ENCODE data around the gene ARF5.
A peak's percentile ranks its signal among the peaks of the same experiment; 100 is the strongest.

Gene ARF5

GRCh38 chr7:127620406-127621233, 32.4 kb downstream of the ARF5 start:
- TF ChIP-seq NFRKB (IDR thresholded peaks at IDR 0.05) = no peak
- TF ChIP-seq ELF4 (IDR thresholded peaks at IDR 0.05) = no peak
- TF ChIP-seq BHLHE40 (IDR thresholded peaks at IDR 0.05; ENCODE audit: borderline replicate concordance) = no peak
- TF ChIP-seq HDGF (IDR thresholded peaks at IDR 0.05; ENCODE audit: borderline replicate concordance) = no peak
- no peak for TF ChIP-seq TARDBP (IDR thresholded peaks at IDR 0.05)
- no peak for TF ChIP-seq ZNF384 (IDR thresholded peaks at IDR 0.05)
- no peak for TF ChIP-seq PKNOX1 (IDR thresholded peaks at IDR 0.05)
- TF ChIP-seq LEF1 (IDR thresholded peaks at IDR 0.05; ENCODE audit: borderline replicate concordance) = no peak
- TF ChIP-seq SP1 (IDR thresholded peaks at IDR 0.05) = no peak
- no peak for TF ChIP-seq FOXK2 (IDR thresholded peaks at IDR 0.05)
- no peak for TF ChIP-seq SUZ12 (IDR thresholded peaks at IDR 0.05)
- TF ChIP-seq L3MBTL2 (conservative IDR thresholded peaks at IDR 0.05) = no peak
- no peak for TF ChIP-seq CTBP1 (IDR thresholded peaks at IDR 0.05; ENCODE audit: borderline replicate concordance)
- no peak for TF ChIP-seq FOXM1 (IDR thresholded peaks at IDR 0.05; ENCODE audit: borderline replicate concordance)
- no peak for TF ChIP-seq FOXA1 (IDR thresholded peaks at IDR 0.05)
- TF ChIP-seq ARNT (IDR thresholded peaks at IDR 0.05) = no peak
- no peak for DNase-seq (ENCODE audit: extremely low spot score)
- ChIA-PET POLR2A (no interaction called here), CTCF (interaction anchor here (0.5 to 1.4 kb wide), 3 partner anchors 9 to 147 kb away, joined by 3 to 4 read pairs (median 4); no protein-coding TSS in a partner anchor)

GRCh38 chr7:127625331-127625730, 37.1 kb downstream of the ARF5 start:
- TF ChIP-seq FOXA1 (IDR thresholded peaks at IDR 0.05) = no peak
- no peak for TF ChIP-seq HDGF (IDR thresholded peaks at IDR 0.05; ENCODE audit: borderline replicate concordance)
- no peak for TF ChIP-seq BHLHE40 (IDR thresholded peaks at IDR 0.05; ENCODE audit: borderline replicate concordance)
- TF ChIP-seq ELF4 (IDR thresholded peaks at IDR 0.05) = no peak
- TF ChIP-seq PKNOX1 (IDR thresholded peaks at IDR 0.05) = no peak
- TF ChIP-seq L3MBTL2 (conservative IDR thresholded peaks at IDR 0.05) = no peak
- TF ChIP-seq SP1 (IDR thresholded peaks at IDR 0.05) = no peak
- no peak for TF ChIP-seq NFRKB (IDR thresholded peaks at IDR 0.05)
- no peak for TF ChIP-seq SUZ12 (IDR thresholded peaks at IDR 0.05)
- TF ChIP-seq ZNF384 (IDR thresholded peaks at IDR 0.05) = no peak
- no peak for TF ChIP-seq FOXM1 (IDR thresholded peaks at IDR 0.05; ENCODE audit: borderline replicate concordance)
- no peak for TF ChIP-seq LEF1 (IDR thresholded peaks at IDR 0.05; ENCODE audit: borderline replicate concordance)
- no peak for TF ChIP-seq ARNT (IDR thresholded peaks at IDR 0.05)
- no peak for TF ChIP-seq CTBP1 (IDR thresholded peaks at IDR 0.05; ENCODE audit: borderline replicate concordance)
- CTCF ChIA-PET = no interaction called here
- POLR2A ChIA-PET = no interaction called here
- no peak for DNase-seq (ENCODE audit: extremely low spot score)

GRCh38 chr7:127628445-127628844, 40.2 kb downstream of the ARF5 start:
- DNase-seq (ENCODE audit: extremely low spot score) = no peak
- ChIA-PET CTCF (interaction anchor here (0.6 to 1.6 kb wide), 7 partner anchors 8 to 298 kb away, joined by 3 to 6 read pairs (median 4); partner anchors contain the start of genes ARF5 and GCC1), POLR2A (no interaction called here)
- no peak for TF ChIP-seq ARNT (IDR thresholded peaks at IDR 0.05)

- 0 out of 2 replicates have a peak, but pooled peaks have one; percentile 5 for TF ChIP-seq ZNF384 (IDR thresholded peaks at IDR 0.05)
- TF ChIP-seq FOXK2 (IDR thresholded peaks at IDR 0.05) = no peak
- ChIA-PET CTCF (interaction anchor here (0.6 to 1.6 kb wide), 8 partner anchors 9 to 297 kb away, joined by 3 to 6 read pairs (median 4); partner anchors contain the start of genes ARF5 and GCC1), POLR2A (no interaction called here)
- DNase-seq (ENCODE audit: extremely low spot score) = peak; percentile 65
Observed at GRCh38 chr7:127629268-127629854, 41.1 kb downstream of the ARF5 start.

- POLR2A ChIA-PET = no interaction called here
Observed at GRCh38 chr7:127632276-127632910, 44.2 kb downstream of the ARF5 start.

More at GRCh38 chr7:127632276-127632910, 44.2 kb downstream of the ARF5 start:
- no peak for DNase-seq (ENCODE audit: extremely low spot score)
- TF ChIP-seq ZNF384 (IDR thresholded peaks at IDR 0.05) (no peak), FOXA1 (IDR thresholded peaks at IDR 0.05) (no peak), HDGF (IDR thresholded peaks at IDR 0.05; ENCODE audit: borderline replicate concordance) (no peak), SUZ12 (IDR thresholded peaks at IDR 0.05) (no peak), BHLHE40 (IDR thresholded peaks at IDR 0.05; ENCODE audit: borderline replicate concordance) (no peak), FOXM1 (IDR thresholded peaks at IDR 0.05; ENCODE audit: borderline replicate concordance) (no peak), SP1 (IDR thresholded peaks at IDR 0.05) (no peak), PKNOX1 (IDR thresholded peaks at IDR 0.05) (no peak), NFRKB (IDR thresholded peaks at IDR 0.05) (no peak), L3MBTL2 (conservative IDR thresholded peaks at IDR 0.05) (no peak), CTBP1 (IDR thresholded peaks at IDR 0.05; ENCODE audit: borderline replicate concordance) (no peak), TARDBP (IDR thresholded peaks at IDR 0.05) (no peak), ARNT (IDR thresholded peaks at IDR 0.05) (no peak), ELF4 (IDR thresholded peaks at IDR 0.05) (no peak)
- CTCF ChIA-PET = no interaction called here

All from HEK293T (cell line).